Mucosa of gallbladder (tissue), 1 donor: ENCODE data around the gene NCOR2. TPM values are rescaled to one million over a fixed set of nuclear protein-coding genes. Genes with fewer than 3 reads are reported as not detected.

Experiments used
- DNase-seq: peaks from one replicate; pipeline ENCODE4 v3.0.0-alpha.2; 2020; ENCODE audit warnings: low spot score
- total RNA-seq: library from RNA; stranded (reverse); gene quantifications from one replicate; pipeline ENCODE4 v1.2.1, GENCODE V29; 2021
- donor health status: DM: no; HTN: no; CAD: no.

NCOR2 gene
- total RNA-seq, 1 donor from 2014 or later = 210 TPM

DNA sequence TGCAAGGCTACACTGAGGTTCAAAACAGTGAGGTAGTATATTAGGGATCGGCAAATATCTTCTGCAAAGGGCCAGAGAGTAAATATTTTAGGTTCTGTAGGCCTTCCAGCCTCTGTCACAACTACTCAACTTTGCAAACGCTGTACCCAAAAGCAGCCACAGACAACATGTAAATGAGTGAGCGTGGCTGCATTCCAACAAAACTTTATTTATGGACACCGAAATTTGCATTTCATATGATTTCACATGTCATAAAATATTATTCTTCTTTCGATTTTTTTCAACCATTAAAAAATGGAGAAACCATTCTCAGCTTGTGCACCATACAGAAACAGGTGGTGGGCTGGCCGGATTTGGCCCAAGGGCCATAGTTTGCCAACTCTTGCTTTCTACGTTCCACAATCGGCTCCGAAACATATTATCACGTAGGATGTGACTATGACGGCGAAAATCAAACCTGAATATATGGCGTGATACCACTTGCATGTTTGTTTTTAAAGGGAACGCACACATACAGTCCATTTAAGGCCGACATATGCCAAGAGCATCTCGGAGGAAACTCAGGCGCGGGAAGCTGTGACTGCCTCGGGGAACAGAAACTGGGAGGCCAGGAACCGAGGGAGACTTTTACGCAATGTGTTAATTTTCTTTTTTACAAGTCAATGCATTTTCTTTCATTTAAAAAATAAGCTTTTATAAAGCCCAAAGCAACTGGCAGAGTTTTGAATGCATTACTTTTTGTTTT is 7.1 kb downstream of the NCOR2 start:
- no peak for DNase-seq

DNA sequence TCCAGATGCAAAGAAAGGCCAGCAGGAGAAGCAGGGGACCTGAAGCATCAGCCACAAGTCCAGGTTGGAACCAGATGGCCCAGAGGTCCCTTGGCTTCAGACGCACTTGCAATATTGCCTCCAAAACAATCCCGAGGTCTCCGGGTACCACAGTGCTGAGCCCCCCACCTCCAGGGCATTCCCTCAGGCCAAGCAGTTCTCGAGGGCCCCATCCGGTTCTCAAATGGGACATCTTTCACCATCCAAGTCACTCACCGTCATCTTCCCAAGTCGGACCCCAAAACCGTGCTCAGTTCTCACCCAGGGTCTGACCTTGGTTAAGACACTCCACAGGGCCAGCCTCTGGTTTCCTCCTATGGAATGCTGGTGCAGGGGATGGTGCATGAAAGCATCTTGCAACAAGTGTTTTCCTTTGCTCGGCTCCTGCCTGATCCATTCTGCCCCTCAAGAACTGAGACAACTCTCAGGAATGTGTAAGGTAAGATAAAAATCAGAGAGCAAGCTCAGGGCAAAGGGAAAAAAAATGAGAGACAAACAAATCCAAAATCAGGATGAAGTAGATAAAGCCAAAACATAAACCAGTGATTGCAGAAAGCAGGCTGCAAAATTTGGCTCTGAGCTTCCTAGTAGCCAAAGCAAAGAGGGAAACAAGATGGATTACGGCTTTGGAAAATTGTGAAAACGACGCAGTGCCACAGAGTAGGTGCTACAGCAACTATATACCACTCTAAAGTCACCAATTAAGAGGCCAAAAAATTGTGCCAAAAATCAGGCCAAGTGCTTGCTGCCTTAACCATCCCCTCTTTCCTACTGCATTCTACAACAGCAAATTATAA is 8.0 kb downstream of the NCOR2 start:
- no peak for DNase-seq

DNA sequence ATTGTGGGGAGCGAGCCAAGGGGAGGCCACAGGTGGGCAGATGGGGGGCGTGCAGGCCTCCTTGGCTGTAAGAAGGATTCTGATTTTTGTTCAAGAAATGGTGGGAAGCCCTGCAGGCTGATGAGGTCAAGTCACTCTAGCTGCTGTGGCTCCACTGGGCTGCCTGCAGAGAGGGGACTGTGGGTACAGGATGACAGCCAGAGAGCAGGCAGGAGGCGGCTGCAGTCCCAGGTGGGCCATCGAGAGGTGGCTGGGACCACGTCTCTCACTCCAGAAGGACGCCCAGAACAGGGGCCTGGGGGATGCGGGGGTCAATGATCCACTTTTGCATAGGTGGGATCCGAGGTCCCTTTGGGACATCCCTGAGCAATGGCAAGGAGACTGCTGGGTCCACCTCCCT is 9.1 kb downstream of the NCOR2 start:
- DNase-seq = no peak

DNA sequence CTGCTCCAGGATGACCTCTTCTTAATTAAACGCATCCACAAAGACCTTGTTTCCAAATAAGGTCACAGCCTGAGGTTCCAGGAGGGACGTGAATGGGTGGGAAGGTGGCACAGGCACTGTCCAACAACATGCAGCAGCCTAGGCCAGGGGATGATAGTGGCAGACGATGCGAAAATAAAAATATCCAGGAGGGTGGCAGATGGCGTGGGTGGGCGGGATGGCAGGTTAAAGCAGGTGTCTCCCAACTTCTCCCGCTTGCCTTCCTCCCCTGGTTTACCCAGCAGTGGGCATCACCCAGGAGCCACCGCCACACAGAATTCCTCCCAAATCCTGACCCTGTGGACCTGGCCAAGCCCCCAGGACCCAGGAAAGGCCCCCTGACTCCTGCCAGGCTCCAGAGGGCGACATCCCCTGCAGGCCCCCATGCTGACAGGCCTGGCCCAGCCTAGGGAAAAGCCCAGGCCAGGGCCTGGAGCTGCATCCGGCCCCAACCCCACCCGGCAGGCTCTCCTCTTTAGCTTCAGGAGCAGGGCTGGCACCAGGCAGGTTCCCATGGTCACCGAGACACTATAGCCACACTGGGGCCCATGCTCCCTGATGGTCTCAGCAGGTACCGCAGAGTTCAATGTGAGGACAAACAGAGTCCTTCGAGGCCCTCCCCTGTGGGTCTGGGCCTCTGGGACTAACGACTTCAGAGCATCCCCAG is 9.7 kb downstream of the NCOR2 start:
- DNase-seq = no peak

GRCh38 chr12:124556896-124557501 is 10.4 kb downstream of the NCOR2 start:
- no peak for DNase-seq

GRCh38 chr12:124556074-124556466 is 11.3 kb downstream of the NCOR2 start:
- no peak for DNase-seq

DNA sequence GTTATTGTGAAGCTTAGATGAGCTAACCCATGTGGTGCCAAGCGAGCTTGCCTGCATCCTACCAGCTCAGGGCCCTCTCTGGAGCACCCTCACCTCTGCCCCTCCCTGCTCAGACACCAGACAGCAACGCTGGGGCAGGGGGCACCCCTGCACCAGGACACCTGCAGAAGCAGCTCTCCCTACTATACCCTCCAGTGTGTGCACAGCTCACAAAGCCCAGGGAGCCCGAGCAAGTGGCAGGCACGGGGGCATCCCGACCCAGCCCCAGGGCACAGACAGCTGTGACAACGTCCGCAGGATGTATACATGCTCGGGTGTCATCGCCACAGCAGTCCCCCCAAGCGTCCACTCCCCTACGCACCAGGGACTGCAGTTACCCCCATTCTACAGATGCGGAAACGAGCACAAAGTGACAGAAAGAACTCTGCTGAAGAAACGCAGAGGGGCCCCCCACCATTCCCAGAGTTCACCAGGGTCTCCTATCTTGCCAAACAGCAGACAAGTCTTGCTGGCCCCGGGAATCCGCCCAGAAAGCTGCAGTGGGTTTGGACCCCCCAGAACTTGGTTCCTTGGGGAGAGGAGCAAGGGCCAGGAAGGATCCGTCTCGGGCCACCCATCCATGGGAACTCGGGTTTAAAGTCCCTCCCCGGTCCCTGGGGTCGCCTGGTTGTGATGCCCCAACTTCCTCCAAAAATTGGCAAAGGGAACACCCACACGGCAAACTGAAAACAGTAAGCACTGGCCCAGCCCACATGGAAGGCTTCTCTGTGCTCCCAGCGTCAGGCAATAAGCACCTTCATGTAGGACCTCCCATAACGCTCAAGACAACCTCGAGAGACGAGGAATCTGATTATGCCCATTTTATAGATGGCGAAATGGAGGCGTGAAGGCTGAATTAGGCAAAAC is 12.0 kb downstream of the NCOR2 start:
- DNase-seq = no peak

DNA sequence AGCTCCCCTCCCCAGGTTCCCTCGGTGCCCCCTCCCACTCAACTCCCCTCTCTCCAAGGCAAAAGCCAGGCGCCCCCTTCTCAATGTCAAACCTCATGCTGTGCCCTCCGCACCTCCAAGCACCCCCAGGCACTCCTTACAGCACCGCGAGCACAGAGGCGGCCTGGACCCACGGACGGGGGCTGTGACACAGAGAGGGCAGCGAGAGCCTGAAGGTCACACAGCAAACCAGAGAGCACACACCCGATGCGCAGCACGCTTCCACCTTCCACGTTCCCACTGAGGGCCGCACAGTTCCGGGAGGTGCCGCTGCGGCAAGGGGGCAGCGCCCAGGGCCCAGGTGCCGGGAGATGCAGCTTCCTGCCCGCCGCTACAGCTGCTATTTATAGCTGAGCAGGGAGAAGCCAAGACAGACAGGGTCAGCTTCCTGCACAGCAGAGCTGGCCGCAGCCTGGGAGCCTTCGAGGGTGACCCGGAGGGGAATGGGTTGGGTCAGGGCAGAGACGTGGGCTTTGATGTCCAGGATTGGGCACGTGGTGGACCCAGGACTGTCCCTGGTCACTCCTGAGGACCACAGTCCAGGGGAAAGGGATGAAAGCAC is 12.9 kb downstream of the NCOR2 start:
- no peak for DNase-seq

GRCh38 chr12:124553862-124554428 is 13.5 kb downstream of the NCOR2 start:
- DNase-seq = no peak

- peak; percentile 55 for DNase-seq
Measured at GRCh38 chr12:124551268-124552144, 15.9 kb downstream of the NCOR2 start.

- DNase-seq = no peak
Measured at GRCh38 chr12:124550123-124551089, 17.0 kb downstream of the NCOR2 start.

DNA sequence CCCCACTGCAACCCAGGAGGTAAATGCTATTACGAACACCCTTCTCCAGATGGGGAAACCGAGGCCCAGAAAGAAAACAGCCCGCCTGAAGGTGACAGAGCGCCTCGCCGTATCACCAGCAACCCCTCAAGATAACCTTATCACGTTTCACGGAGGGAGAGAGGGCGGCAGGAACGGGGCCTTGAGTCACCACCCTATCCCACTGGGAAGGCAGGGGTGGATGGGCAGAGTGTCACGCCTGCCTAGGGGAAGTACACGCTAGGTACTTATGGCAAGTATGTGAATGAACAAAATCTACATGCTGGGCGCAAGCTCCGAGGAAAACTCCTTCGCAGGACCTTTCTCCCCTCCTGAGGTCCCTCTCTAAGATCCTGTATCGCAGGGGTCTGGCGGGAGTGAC is 17.8 kb downstream of the NCOR2 start:
- no peak for DNase-seq

- peak; percentile 53 for DNase-seq
Measured at GRCh38 chr12:124548854-124549378, 18.5 kb downstream of the NCOR2 start.

DNA sequence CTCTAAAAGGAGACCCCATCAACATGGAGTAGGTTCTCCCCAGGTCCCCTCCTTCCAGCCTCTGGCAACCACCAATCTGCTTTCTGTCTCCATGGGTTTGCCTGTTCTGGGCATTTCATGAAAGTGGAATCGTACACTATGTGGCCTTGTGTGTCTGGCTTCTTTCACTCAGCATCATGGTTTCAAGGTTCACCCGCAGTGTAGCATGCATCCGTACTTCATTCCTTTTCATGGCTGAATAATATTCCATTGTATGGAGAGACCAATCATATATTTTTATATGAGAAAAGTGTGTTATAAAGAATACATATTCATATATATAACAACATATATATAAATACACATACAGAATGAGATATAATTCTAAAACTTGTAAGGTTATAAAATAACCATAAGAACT is 19.8 kb downstream of the NCOR2 start:
- DNase-seq = no peak

- DNase-seq = no peak
Measured at GRCh38 chr12:124545508-124546418, 21.6 kb downstream of the NCOR2 start.

GRCh38 chr12:124544983-124545382 is 22.4 kb downstream of the NCOR2 start:
- no peak for DNase-seq
